SK-N-SH (cell line): ENCODE measurements around the gene SLCO1B3. TPM values are rescaled to one million over a fixed set of nuclear protein-coding genes. Genes with fewer than 3 reads are reported as not detected.
"Not testable (repeated sequence)": the region's sequence is repeated elsewhere in the genome, so short reads cannot be mapped to it uniquely, and the experiment has no call there.

Source experiments
- CTCF ChIA-PET: fragments of 300-600, 350-600 bp; formaldehyde crosslinking; extraction: SDS; loops from one replicate; lab custom pipeline; 2021; lab: Yijun Ruan, JAX
- POLR2A ChIA-PET: fragments of 350-600 bp; sonication (Branson Sonifier 250); formaldehyde crosslinking; extraction: SDS; loops from one replicate; lab custom pipeline; 2020; ENCODE audit warnings: antibody characterized with exemption, inconsistent platforms; lab: Yijun Ruan, JAX
- DNase-seq: peaks from one replicate; pipeline ENCODE4 v3.0.0; 2012
- H2AFZ ChIP-seq: fragments of 200-600 bp; sonication (generic); 2 replicates; pipeline ENCODE4 v1.8.1; 2016; ENCODE audit warnings: antibody characterized with exemption, mild to moderate bottlenecking, low read depth
- H3F3A ChIP-seq: fragments of 200-600 bp; sonication (generic); replicated peaks from 2 replicates; pipeline ENCODE3; 2016; ENCODE audit warnings: antibody characterized with exemption, mild to moderate bottlenecking; ENCODE audit not compliant: insufficient read depth
- H3K27ac ChIP-seq, 2 experiments: fragments of 200-500 bp in 1 of 2; fragments of 200-600 bp in 1 of 2; sonication (Bioruptor generic) in 1 of 2; sonication (generic), shearing (Covaris generic) in 1 of 2; 2 replicates each; pipeline versions ENCODE4 v1.5.1 to v1.6.1; 2014 to 2016; ENCODE audit warnings: low read depth in 2 of 2, inconsistent platforms in 1 of 2, low read length in 1 of 2, mild to moderate bottlenecking in 1 of 2, mixed read lengths in 1 of 2
- H3K27me3 ChIP-seq: fragments of 200-600 bp; sonication (generic), shearing (Covaris generic); 2 replicates; pipeline ENCODE4 v1.6.1; 2016; ENCODE audit warnings: mixed run types; ENCODE audit not compliant: insufficient read depth
- H3K36me3 ChIP-seq, 2 experiments: fragments of 200-500 bp in 1 of 2; fragments of 200-600 bp in 1 of 2; sonication (Bioruptor generic) in 1 of 2; sonication (generic) in 1 of 2; replicated peaks in 1 of 2; 2 replicates each; pipeline versions ENCODE3 to v1.5.1; 2014 to 2016; ENCODE audit warnings: low read length in 1 of 2, mild to moderate bottlenecking in 1 of 2; ENCODE audit not compliant: insufficient read depth in 2 of 2, control insufficient read depth in 1 of 2
- H3K4me1 ChIP-seq, 2 experiments: fragments of 200-500 bp in 1 of 2; fragments of 200-600 bp in 1 of 2; sonication (Bioruptor generic) in 1 of 2; sonication (generic), shearing (Covaris generic) in 1 of 2; 2 replicates each; pipeline versions ENCODE4 v1.5.1 to v1.6.1; 2014 to 2016; ENCODE audit warnings: low read depth in 1 of 2, low read length in 1 of 2, mixed run types in 1 of 2; ENCODE audit not compliant: insufficient read depth in 2 of 2, control insufficient read depth in 1 of 2
- H3K4me2 ChIP-seq: fragments of 200-600 bp; sonication (generic), shearing (Covaris generic); 2 replicates; pipeline ENCODE4 v1.6.1; 2017; ENCODE audit warnings: mixed run types
- H3K4me3 ChIP-seq, 2 experiments: fragments of 200-500 bp in 1 of 2; fragments of 200-600 bp in 1 of 2; sonication (Bioruptor generic) in 1 of 2; sonication (generic), shearing (Covaris generic) in 1 of 2; 2 replicates each; pipeline versions ENCODE4 v1.5.1 to v1.8.1; 2014 to 2016; ENCODE audit warnings: low read depth in 2 of 2, inconsistent platforms in 1 of 2, low read length in 1 of 2, mild to moderate bottlenecking in 1 of 2, mixed read lengths in 1 of 2, moderate library complexity in 1 of 2
- H3K79me2 ChIP-seq: fragments of 200-600 bp; sonication (generic); 2 replicates; pipeline ENCODE4 v1.8.1; 2017; ENCODE audit warnings: mild to moderate bottlenecking; ENCODE audit not compliant: insufficient read depth
- H3K9ac ChIP-seq: fragments of 200-600 bp; sonication (generic); 2 replicates; pipeline ENCODE4 v1.6.1; 2017; ENCODE audit warnings: mixed run types
- H3K9me2 ChIP-seq: fragments of 200-600 bp; sonication (generic); 2 replicates; pipeline ENCODE4 v1.6.1; 2017; ENCODE audit warnings: mixed run types
- H3K9me3 ChIP-seq: fragments of 200-600 bp; sonication (generic); 2 replicates; pipeline ENCODE4 v1.6.1; 2017; ENCODE audit warnings: mixed run types, mild to moderate bottlenecking, moderate library complexity
- H4K20me1 ChIP-seq: fragments of 200-600 bp; sonication (generic); 2 replicates; pipeline ENCODE4 v1.6.1; 2017; ENCODE audit warnings: mild to moderate bottlenecking, mixed run types; ENCODE audit not compliant: insufficient read depth
- CHD2 ChIP-seq: fragments of 150-350 bp; IDR thresholded peaks from 2 replicates; pipeline ENCODE4 v1.6.1; 2018; ENCODE audit warnings: low read length; ENCODE audit not compliant: partially characterized antibody
- CTCF ChIP-seq: fragments of 200-600 bp; sonication (generic); IDR thresholded peaks from 2 replicates; pipeline ENCODE4 v1.6.1; 2017; ENCODE audit warnings: antibody characterized with exemption, mild to moderate bottlenecking, moderate library complexity
- EP300 ChIP-seq, 2 experiments: IDR thresholded peaks; 2 replicates each; pipeline versions ENCODE4 v1.4.0 to v1.6.1; 2012; ENCODE audit warnings: borderline replicate concordance in 1 of 2, low read depth in 1 of 2, low read length in 1 of 2
- GATA2 ChIP-seq: sonication (generic); formaldehyde crosslinking; IDR thresholded peaks from 2 replicates; pipeline ENCODE4 v1.5.0; 2020; ENCODE audit warnings: mild to moderate bottlenecking, missing genetic modification reagents
- JUND ChIP-seq: IDR thresholded peaks from 2 replicates; pipeline ENCODE4 v1.4.0; 2012
- MXI1 ChIP-seq: IDR thresholded peaks from 2 replicates; pipeline ENCODE4 v1.6.1; 2012; ENCODE audit warnings: mild to moderate bottlenecking, low read depth, low read length, improper control_type of control experiment
- POLR2AphosphoS5 ChIP-seq: IDR thresholded peaks from 2 replicates; pipeline ENCODE4 v1.6.1; 2012; ENCODE audit warnings: low read depth, low read length
- RCOR1 ChIP-seq: fragments of 150-350 bp; IDR thresholded peaks from 2 replicates; pipeline ENCODE4 v1.6.1; 2017; ENCODE audit warnings: antibody characterized with exemption, low read length
- REST ChIP-seq: IDR thresholded peaks from 2 replicates; pipeline ENCODE4 v1.6.1; 2012; ENCODE audit warnings: mild to moderate bottlenecking, low read depth, low read length, moderate library complexity
- SIN3A ChIP-seq: IDR thresholded peaks from 2 replicates; pipeline ENCODE4 v1.6.1; 2012; ENCODE audit warnings: low read depth, mild to moderate bottlenecking, low read length, moderate library complexity, borderline replicate concordance
- TAF1 ChIP-seq: IDR thresholded peaks from 2 replicates; pipeline ENCODE4 v1.6.1; 2012; ENCODE audit warnings: low read depth, mild to moderate bottlenecking, low read length, moderate library complexity, borderline replicate concordance
- WGBS: methylation state at CpG from one replicate; pipeline ENCODE4 v1.1.6; 2017; ENCODE audit warnings: low lambda C conversion rate; 5-methylcytosine and 5-hydroxymethylcytosine counted together
- polyA plus RNA-seq, 3 experiments: library from polyadenylated mRNA; depleted of rRNA; stranded (reverse); fragments of >200 nt; gene quantifications; 2 replicates each; pipeline ENCODE4 v1.2.3, GENCODE V29; 2012
- TF ChIP-seq, protein P1 (sequence below): fragments of 150-350 bp; IDR thresholded peaks from 2 replicates; pipeline ENCODE4 v1.6.1; 2017; ENCODE audit warnings: antibody characterized with exemption, low read length, low read depth, borderline replicate concordance

The SLCO1B3 gene
- polyA plus RNA-seq, 1 of the 3 experiments (the other 2 are of a cell fraction): not detected

- Histone ChIP-seq H3F3A (no peaks in the 10 kb centered on the region), H3K79me2 (no peaks in the 10 kb centered on the region), H3K4me1 (no peaks in the 10 kb centered on the region), H3K9me3 (0 out of 2 replicates have a peak, but pooled peaks cover 6% of the 10 kb centered on the region), H3K27ac (no peak overlapping the region), H3K4me2 (no peak overlapping the region), H3K4me3 (no peak overlapping the region), H4K20me1 (no peaks in the 10 kb centered on the region), H3K36me3 (no peaks in the 10 kb centered on the region), H3K9ac (no peak overlapping the region), H3K27me3 (no peaks in the 10 kb centered on the region), H2AFZ (no peak overlapping the region), H3K9me2 (no peaks in the 10 kb centered on the region)
- DNase-seq: no peak
- ChIA-PET CTCF (no interaction called here), POLR2A (no interaction called here)
- TF ChIP-seq SIN3A (no peak), TAF1 (no peak), REST (no peak), RCOR1 (no peak), CHD2 (no peak), CTCF (no peak), GATA2 (no peak), EP300 (IDR thresholded peaks at IDR 0.05; ENCODE audit: borderline replicate concordance in 1 of 2, low read depth in 1 of 2, low read length in 1 of 2) (no peak), POLR2AphosphoS5 (no peak), MXI1 (no peak), JUND (no peak)
- TF ChIP-seq, protein P1, sequence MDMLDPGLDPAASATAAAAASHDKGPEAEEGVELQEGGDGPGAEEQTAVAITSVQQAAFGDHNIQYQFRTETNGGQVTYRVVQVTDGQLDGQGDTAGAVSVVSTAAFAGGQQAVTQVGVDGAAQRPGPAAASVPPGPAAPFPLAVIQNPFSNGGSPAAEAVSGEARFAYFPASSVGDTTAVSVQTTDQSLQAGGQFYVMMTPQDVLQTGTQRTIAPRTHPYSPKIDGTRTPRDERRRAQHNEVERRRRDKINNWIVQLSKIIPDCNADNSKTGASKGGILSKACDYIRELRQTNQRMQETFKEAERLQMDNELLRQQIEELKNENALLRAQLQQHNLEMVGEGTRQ: no peak
- 28% methylated on average over 2 of the region's 2 CpGs for WGBS
Measured at GRCh38 chr12:20778969-20779368, 31.5 kb upstream of the SLCO1B3 start.

GRCh38 chr12:20779971-20780370, 30.5 kb upstream of the SLCO1B3 start:
- H3K9ac ChIP-seq, H3K4me2 ChIP-seq, H3F3A ChIP-seq, H3K9me3 ChIP-seq, H3K79me2 ChIP-seq, H2AFZ ChIP-seq, H3K27ac ChIP-seq, H3K27me3 ChIP-seq, H4K20me1 ChIP-seq, DNase-seq, H3K4me3 ChIP-seq, H3K4me1 ChIP-seq, H3K36me3 ChIP-seq, H3K9me2 ChIP-seq, POLR2A ChIA-PET: not testable (repeated sequence)
- CTCF ChIA-PET: interaction anchor here (0.9 kb wide), 1 partner anchor 19 kb away, joined by 3 read pairs; no protein-coding TSS in a partner anchor
- WGBS: 9% methylated on average over 3 of the region's 3 CpGs

DNA sequence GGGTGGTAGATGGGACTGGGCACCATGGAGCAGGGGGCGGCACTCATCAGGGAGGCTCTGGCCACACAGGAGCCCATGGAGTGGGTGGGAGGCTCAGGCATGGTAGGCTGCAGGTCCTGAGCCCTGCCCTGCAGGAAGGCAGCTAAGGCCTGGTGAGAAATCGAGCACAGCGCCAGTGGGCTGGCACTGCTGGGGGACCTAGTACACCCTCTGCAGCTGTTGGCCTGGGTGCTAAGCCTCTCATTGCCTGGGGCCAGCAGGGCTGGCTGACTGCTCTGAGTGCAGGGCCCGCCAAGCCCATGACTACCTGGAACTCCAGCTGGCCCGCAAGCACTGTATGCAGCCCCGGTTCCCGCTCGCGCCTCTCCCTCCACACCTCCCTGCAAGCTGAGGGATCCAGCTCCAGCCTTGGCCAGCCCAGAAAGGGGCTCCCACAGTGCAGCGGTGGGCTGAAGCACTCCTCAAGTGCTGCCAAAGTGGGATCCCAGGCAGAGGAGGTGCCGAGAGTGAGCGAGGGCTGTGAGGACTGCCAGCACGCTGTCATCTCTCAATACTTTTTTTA, 26.6 kb upstream of the SLCO1B3 start:
- CTCF ChIA-PET, H3K4me3 ChIP-seq, H3K4me2 ChIP-seq, H3K27ac ChIP-seq, H3K9me2 ChIP-seq, H3K79me2 ChIP-seq, POLR2A ChIA-PET, H2AFZ ChIP-seq, H3K9ac ChIP-seq, H3K4me1 ChIP-seq, H3F3A ChIP-seq, H3K9me3 ChIP-seq, H3K36me3 ChIP-seq, DNase-seq, H4K20me1 ChIP-seq, H3K27me3 ChIP-seq: not testable (repeated sequence)
- 75% methylated on average over 9 of the region's 13 CpGs for WGBS
